ENCODE results near the gene KLF17.
"Not testable (repeated sequence)": the region's sequence is repeated elsewhere in the genome, so short reads cannot be mapped to it uniquely, and the experiment has no call there.

Gene KLF17

GRCh38 chr1:44108971-44109370 lies 9.7 kb upstream of the KLF17 start:
- H3K4me1 ChIP-seq (ENCODE audit: control insufficient read depth in 1 of 2, insufficient read depth in 2 of 2, low read length in 2 of 2) = no peaks in the 10 kb centered on the region
- H3K9me3 ChIP-seq (ENCODE audit: control insufficient read depth in 1 of 2, low read length in 2 of 2) = no peaks in the 10 kb centered on the region

GRCh38 chr1:44110916-44111315 lies 7.7 kb upstream of the KLF17 start:
- peaks cover 0 to 4% of the 10 kb centered on the region in 2 donors for H3K27me3 ChIP-seq (ENCODE audit: control insufficient read depth in 1 of 2, insufficient read depth in 2 of 2, low read length in 2 of 2)
- H3K9ac ChIP-seq (ENCODE audit: low read depth in 1 of 2, low read length in 2 of 2) = no peak overlapping the region
- H3K4me3 ChIP-seq (ENCODE audit: low read depth in 1 of 2, low read length in 2 of 2) = no peak overlapping the region
- no peak overlapping the region for H3K27ac ChIP-seq (ENCODE audit: low read depth, low read length)
- H3K36me3 ChIP-seq (ENCODE audit: control insufficient read depth in 1 of 2, insufficient read depth in 2 of 2, low read length in 2 of 2) = no peaks in the 10 kb centered on the region
- H3K4me1 ChIP-seq (ENCODE audit: control insufficient read depth in 1 of 2, insufficient read depth in 2 of 2, low read length in 2 of 2) = no peaks in the 10 kb centered on the region
- no peaks in the 10 kb centered on the region for H3K9me3 ChIP-seq (ENCODE audit: control insufficient read depth in 1 of 2, low read length in 2 of 2)

More at GRCh38 chr1:44108971-44109370, 9.7 kb upstream of the KLF17 start:
- H3K27me3 ChIP-seq (ENCODE audit: control insufficient read depth in 1 of 2, insufficient read depth in 2 of 2, low read length in 2 of 2) = peaks cover 0 to 4% of the 10 kb centered on the region in 2 donors
- H3K27ac ChIP-seq (ENCODE audit: low read depth, low read length) = no peak overlapping the region
- no peaks in the 10 kb centered on the region for H3K36me3 ChIP-seq (ENCODE audit: control insufficient read depth in 1 of 2, insufficient read depth in 2 of 2, low read length in 2 of 2)
- no peak overlapping the region for H3K4me3 ChIP-seq (ENCODE audit: low read depth in 1 of 2, low read length in 2 of 2)
- no peak overlapping the region for H3K9ac ChIP-seq (ENCODE audit: low read depth in 1 of 2, low read length in 2 of 2)

DNA sequence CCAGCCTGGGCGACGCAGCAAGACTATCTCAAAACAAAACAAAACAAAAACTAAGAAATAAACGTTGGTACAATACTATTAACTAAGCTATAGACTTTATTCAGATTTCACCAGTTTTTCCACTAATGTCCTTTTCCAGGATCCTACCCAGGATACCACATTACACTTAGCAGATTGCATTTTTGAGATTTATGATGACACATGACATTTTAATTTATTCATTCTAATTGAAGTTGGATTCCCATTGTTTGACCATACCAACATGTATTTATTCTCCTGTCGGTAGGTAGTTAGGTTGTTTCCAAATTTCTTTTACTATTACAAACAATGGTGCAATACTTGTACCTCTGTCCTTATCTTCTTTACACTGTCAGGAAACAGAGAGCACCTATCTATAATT lies 6.8 kb upstream of the KLF17 start:
- Histone ChIP-seq H3K9me3 (ENCODE audit: control insufficient read depth in 1 of 2, low read length in 2 of 2) (no peaks in the 10 kb centered on the region), H3K27me3 (ENCODE audit: control insufficient read depth in 1 of 2, insufficient read depth in 2 of 2, low read length in 2 of 2) (peaks cover 0 to 4% of the 10 kb centered on the region in 2 donors), H3K4me3 (ENCODE audit: low read depth in 1 of 2, low read length in 2 of 2) (no peak overlapping the region), H3K36me3 (ENCODE audit: control insufficient read depth in 1 of 2, insufficient read depth in 2 of 2, low read length in 2 of 2) (no peaks in the 10 kb centered on the region), H3K27ac (ENCODE audit: low read depth, low read length) (no peak overlapping the region), H3K9ac (ENCODE audit: low read depth in 1 of 2, low read length in 2 of 2) (no peak overlapping the region), H3K4me1 (ENCODE audit: control insufficient read depth in 1 of 2, insufficient read depth in 2 of 2, low read length in 2 of 2) (no peaks in the 10 kb centered on the region)

- Histone ChIP-seq H3K4me3 (ENCODE audit: low read depth in 1 of 2, low read length in 2 of 2) (no peak overlapping the region), H3K36me3 (ENCODE audit: control insufficient read depth in 1 of 2, insufficient read depth in 2 of 2, low read length in 2 of 2) (no peaks in the 10 kb centered on the region), H3K9me3 (ENCODE audit: control insufficient read depth in 1 of 2, low read length in 2 of 2) (no peaks in the 10 kb centered on the region), H3K27me3 (ENCODE audit: control insufficient read depth in 1 of 2, insufficient read depth in 2 of 2, low read length in 2 of 2) (peaks cover 0 to 4% of the 10 kb centered on the region in 2 donors), H3K27ac (ENCODE audit: low read depth, low read length) (no peak overlapping the region), H3K4me1 (ENCODE audit: control insufficient read depth in 1 of 2, insufficient read depth in 2 of 2, low read length in 2 of 2) (no peaks in the 10 kb centered on the region), H3K9ac (ENCODE audit: low read depth in 1 of 2, low read length in 2 of 2) (no peak overlapping the region)
Observed at GRCh38 chr1:44112486-44112885, 6.1 kb upstream of the KLF17 start.

GRCh38 chr1:44113095-44113609 lies 5.5 kb upstream of the KLF17 start:
- Histone ChIP-seq H3K9me3 (ENCODE audit: control insufficient read depth in 1 of 2, low read length in 2 of 2) (no peaks in the 10 kb centered on the region), H3K27ac (ENCODE audit: low read depth, low read length) (no peak overlapping the region), H3K9ac (ENCODE audit: low read depth in 1 of 2, low read length in 2 of 2) (no peak overlapping the region), H3K4me3 (ENCODE audit: low read depth in 1 of 2, low read length in 2 of 2) (no peak overlapping the region), H3K4me1 (ENCODE audit: control insufficient read depth in 1 of 2, insufficient read depth in 2 of 2, low read length in 2 of 2) (no peaks in the 10 kb centered on the region), H3K27me3 (ENCODE audit: control insufficient read depth in 1 of 2, insufficient read depth in 2 of 2, low read length in 2 of 2) (peaks cover 0 to 1% of the 10 kb centered on the region in 2 donors), H3K36me3 (ENCODE audit: control insufficient read depth in 1 of 2, insufficient read depth in 2 of 2, low read length in 2 of 2) (no peaks in the 10 kb centered on the region)

- no peak overlapping the region for H3K4me3 ChIP-seq (ENCODE audit: low read depth in 1 of 2, low read length in 2 of 2)
- no peak overlapping the region for H3K27ac ChIP-seq (ENCODE audit: low read depth, low read length)
- H3K9ac ChIP-seq (ENCODE audit: low read depth in 1 of 2, low read length in 2 of 2) = no peak overlapping the region
- H3K4me1 ChIP-seq (ENCODE audit: control insufficient read depth in 1 of 2, insufficient read depth in 2 of 2, low read length in 2 of 2) = no peaks in the 10 kb centered on the region
- no peaks in the 10 kb centered on the region for H3K27me3 ChIP-seq (ENCODE audit: control insufficient read depth in 1 of 2, insufficient read depth in 2 of 2, low read length in 2 of 2)
- H3K36me3 ChIP-seq (ENCODE audit: control insufficient read depth in 1 of 2, insufficient read depth in 2 of 2, low read length in 2 of 2) = no peaks in the 10 kb centered on the region
- no peaks in the 10 kb centered on the region for H3K9me3 ChIP-seq (ENCODE audit: control insufficient read depth in 1 of 2, low read length in 2 of 2)
Observed at GRCh38 chr1:44114098-44114497, 4.5 kb upstream of the KLF17 start.

DNA sequence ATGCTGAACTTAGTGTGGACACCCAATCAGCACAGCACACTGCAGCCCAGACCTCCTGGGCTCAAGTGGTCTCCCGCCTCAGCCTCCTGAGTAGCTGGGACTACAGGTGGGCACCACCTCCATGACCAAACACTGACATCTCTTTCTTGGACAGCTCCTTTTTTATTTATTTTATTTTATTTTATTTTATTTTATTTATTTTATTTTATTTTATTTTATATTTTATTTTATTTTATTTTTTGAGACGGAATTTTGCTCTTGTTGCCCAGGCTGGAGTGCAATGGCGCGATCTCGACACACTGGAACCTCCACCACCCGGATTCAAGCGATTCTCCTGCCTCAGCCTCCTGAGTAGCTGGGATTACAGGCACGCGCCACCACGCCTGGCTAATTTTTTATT lies 1.3 kb upstream of the KLF17 start:
- H3K36me3 ChIP-seq (ENCODE audit: control insufficient read depth in 1 of 2, insufficient read depth in 2 of 2, low read length in 2 of 2); H3K27me3 ChIP-seq (ENCODE audit: control insufficient read depth in 1 of 2, insufficient read depth in 2 of 2, low read length in 2 of 2); H3K9ac ChIP-seq (ENCODE audit: low read depth in 1 of 2, low read length in 2 of 2); H3K9me3 ChIP-seq (ENCODE audit: control insufficient read depth in 1 of 2, low read length in 2 of 2); H3K4me1 ChIP-seq (ENCODE audit: control insufficient read depth in 1 of 2, insufficient read depth in 2 of 2, low read length in 2 of 2); H3K4me3 ChIP-seq (ENCODE audit: low read depth in 1 of 2, low read length in 2 of 2); H3K27ac ChIP-seq (ENCODE audit: low read depth, low read length): not testable (repeated sequence)

- H3K36me3 ChIP-seq (ENCODE audit: control insufficient read depth in 1 of 2, insufficient read depth in 2 of 2, low read length in 2 of 2) = no peaks in the 10 kb centered on the region
- no peak overlapping the region for H3K4me3 ChIP-seq (ENCODE audit: low read depth in 1 of 2, low read length in 2 of 2)
- H3K27ac ChIP-seq (ENCODE audit: low read depth, low read length) = no peak overlapping the region
- no peaks in the 10 kb centered on the region for H3K9me3 ChIP-seq (ENCODE audit: control insufficient read depth in 1 of 2, low read length in 2 of 2)
- no peaks in the 10 kb centered on the region for H3K27me3 ChIP-seq (ENCODE audit: control insufficient read depth in 1 of 2, insufficient read depth in 2 of 2, low read length in 2 of 2)
- no peaks in the 10 kb centered on the region for H3K4me1 ChIP-seq (ENCODE audit: control insufficient read depth in 1 of 2, insufficient read depth in 2 of 2, low read length in 2 of 2)
- no peak overlapping the region for H3K9ac ChIP-seq (ENCODE audit: low read depth in 1 of 2, low read length in 2 of 2)
Observed at GRCh38 chr1:44119525-44119924, 904 bp downstream of the KLF17 start.

- Histone ChIP-seq H3K9me3 (ENCODE audit: control insufficient read depth in 1 of 2, low read length in 2 of 2) (no peaks in the 10 kb centered on the region), H3K36me3 (ENCODE audit: control insufficient read depth in 1 of 2, insufficient read depth in 2 of 2, low read length in 2 of 2) (no peaks in the 10 kb centered on the region), H3K27ac (ENCODE audit: low read depth, low read length) (no peak overlapping the region), H3K27me3 (ENCODE audit: control insufficient read depth in 1 of 2, insufficient read depth in 2 of 2, low read length in 2 of 2) (no peaks in the 10 kb centered on the region), H3K4me3 (ENCODE audit: low read depth in 1 of 2, low read length in 2 of 2) (no peak overlapping the region), H3K4me1 (ENCODE audit: control insufficient read depth in 1 of 2, insufficient read depth in 2 of 2, low read length in 2 of 2) (no peaks in the 10 kb centered on the region), H3K9ac (ENCODE audit: low read depth in 1 of 2, low read length in 2 of 2) (no peak overlapping the region)
Observed at GRCh38 chr1:44120398-44120949, 1.9 kb downstream of the KLF17 start.

DNA sequence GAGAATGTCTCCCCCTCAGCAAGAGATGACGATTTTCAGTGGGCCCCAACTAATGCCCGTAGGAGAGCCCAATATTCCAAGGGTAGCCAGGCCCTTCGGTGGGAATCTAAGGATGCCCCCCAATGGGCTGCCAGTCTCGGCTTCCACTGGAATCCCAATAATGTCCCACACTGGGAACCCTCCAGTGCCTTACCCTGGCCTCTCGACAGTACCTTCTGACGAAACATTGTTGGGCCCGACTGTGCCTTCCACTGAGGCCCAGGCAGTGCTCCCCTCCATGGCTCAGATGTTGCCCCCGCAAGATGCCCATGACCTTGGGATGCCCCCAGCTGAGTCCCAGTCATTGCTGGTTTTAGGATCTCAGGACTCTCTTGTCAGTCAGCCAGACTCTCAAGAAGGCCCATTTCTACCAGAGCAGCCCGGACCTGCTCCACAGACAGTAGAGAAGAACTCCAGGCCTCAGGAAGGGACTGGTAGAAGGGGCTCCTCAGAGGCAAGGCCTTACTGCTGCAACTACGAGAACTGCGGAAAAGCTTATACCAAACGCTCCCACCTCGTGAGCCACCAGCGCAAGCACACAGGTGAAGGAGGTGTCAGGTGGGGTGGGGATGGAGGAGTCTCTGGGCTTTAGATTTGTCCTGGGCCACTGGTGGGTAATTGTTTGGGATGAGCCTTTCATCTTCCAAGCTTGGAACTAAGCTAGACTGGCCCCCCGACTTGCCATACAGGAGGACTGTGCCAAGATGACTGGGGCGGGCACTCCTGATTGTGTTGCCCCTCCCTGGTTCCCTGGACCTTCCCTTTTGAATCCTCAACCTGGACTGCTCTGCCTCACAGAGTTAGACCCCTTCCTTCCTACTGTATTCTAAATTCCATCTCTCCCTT lies 11.2 kb downstream of the KLF17 start:
- Histone ChIP-seq H3K4me1 (ENCODE audit: control insufficient read depth in 1 of 2, insufficient read depth in 2 of 2, low read length in 2 of 2) (no peaks in the 10 kb centered on the region), H3K9ac (ENCODE audit: low read depth in 1 of 2, low read length in 2 of 2) (no peak overlapping the region), H3K9me3 (ENCODE audit: control insufficient read depth in 1 of 2, low read length in 2 of 2) (no peaks in the 10 kb centered on the region), H3K27me3 (ENCODE audit: control insufficient read depth in 1 of 2, insufficient read depth in 2 of 2, low read length in 2 of 2) (no peaks in the 10 kb centered on the region), H3K27ac (ENCODE audit: low read depth, low read length) (no peak overlapping the region), H3K4me3 (ENCODE audit: low read depth in 1 of 2, low read length in 2 of 2) (no peak overlapping the region), H3K36me3 (ENCODE audit: control insufficient read depth in 1 of 2, insufficient read depth in 2 of 2, low read length in 2 of 2) (no peaks in the 10 kb centered on the region)
